Peyer's patch (tissue), 4 donors: ENCODE results near the gene ANGPTL4. TPM values are rescaled to one million over a fixed set of nuclear protein-coding genes. Genes with fewer than 3 reads are reported as not detected.

Source experiments
- DNase-seq, 3 donors: peaks; one replicate each; pipeline ENCODE4 v3.0.0-alpha.2; 2017 to 2019
- H3K27ac ChIP-seq, 4 donors: fragments of 200-600 bp; sonication (generic); one replicate each; pipeline ENCODE4 v1.5.1; 2016 to 2019
- H3K27me3 ChIP-seq, 2 donors: fragments of 200-600 bp; sonication (generic); one replicate each; pipeline ENCODE4 v1.5.1; 2019
- H3K36me3 ChIP-seq, 3 donors: fragments of 200-600 bp; sonication (generic); one replicate each; pipeline ENCODE4 v1.5.1; 2016 to 2019
- H3K4me1 ChIP-seq, 4 donors: fragments of 200-600 bp; sonication (generic); one replicate each; pipeline ENCODE4 v1.5.1; 2016 to 2019
- H3K4me3 ChIP-seq, 4 donors: fragments of 200-600 bp; sonication (generic); 1 replicate in 3 of 4; 2 replicates in 1 of 4; pipeline ENCODE4 v1.5.1; 2016 to 2019; ENCODE audit warnings: mild to moderate bottlenecking in 1 of 4
- H3K9me3 ChIP-seq, 4 donors: fragments of 200-600 bp; sonication (generic); one replicate each; pipeline ENCODE4 v1.5.1; 2016 to 2019; ENCODE audit warnings: mild to moderate bottlenecking in 1 of 4
- POLR2A ChIP-seq, 2 donors: fragments of 450-650 bp; IDR thresholded peaks; one replicate each; pipeline ENCODE4 v1.5.1; 2017; ENCODE audit warnings: antibody characterized with exemption in 2 of 2, mild to moderate bottlenecking in 2 of 2, moderate library complexity in 2 of 2
- total RNA-seq, 4 donors: library from RNA; depleted of rRNA; stranded (reverse); fragments of >200 nt; gene quantifications; one replicate each; pipeline ENCODE4 v1.1.0, GENCODE V29; 2016
- TF ChIP-seq, protein P1 (sequence below), 6 experiments: fragments of 450-650 bp in 4 of 6; fragments of 200-600 bp in 2 of 6; sonication (generic) in 1 of 6; IDR thresholded peaks; one replicate each; pipeline ENCODE4 v1.5.1; 2017 to 2019; ENCODE audit warnings: antibody characterized with exemption in 6 of 6, mild to moderate bottlenecking in 3 of 6, moderate library complexity in 1 of 6

The ANGPTL4 gene
- total RNA-seq, 4 donors from 2014 or later = 22.6 to 82.1 (median 29.9) TPM

DNA sequence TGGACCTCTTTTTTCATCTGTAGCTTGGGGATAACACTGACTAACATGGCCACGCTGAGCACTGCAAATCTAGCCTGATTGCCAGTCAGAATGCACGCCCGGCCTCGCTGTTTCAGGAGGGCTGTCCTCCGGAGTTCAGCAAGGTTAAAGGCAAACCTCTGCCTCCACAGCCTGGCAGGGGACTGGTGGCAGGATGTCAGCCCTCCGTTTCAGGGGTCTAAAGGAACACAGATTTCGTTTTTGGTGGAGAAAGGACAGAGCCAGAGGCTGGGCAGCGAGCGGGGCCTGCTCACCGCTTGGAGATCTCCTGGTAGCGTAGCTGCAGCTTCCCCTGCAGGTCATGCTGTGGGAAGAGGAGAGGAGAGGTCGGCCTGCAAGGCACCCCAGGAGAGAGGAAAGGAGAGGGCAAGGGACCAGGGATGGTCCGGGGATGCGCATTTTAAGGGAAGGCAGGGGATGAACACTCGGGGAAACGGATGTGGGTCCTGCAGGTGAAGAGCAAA lies 43.3 kb upstream of the ANGPTL4 start:
- Histone ChIP-seq H3K9me3 (no peaks in the 10 kb centered on the region), H3K4me3 (peak overlapping the region; percentile 67 to 99 (median 75)), H3K36me3 (peaks cover 0 to 16% (median 0%) of the 10 kb centered on the region in 3 donors), H3K4me1 (peaks cover 3 to 33% (median 16%) of the 10 kb centered on the region in 4 donors), H3K27me3 (no peaks in the 10 kb centered on the region), H3K27ac (peak overlapping the region; percentile 85 to 94 (median 92))
- peak in 1 of 3 donors; percentile 60 for DNase-seq
- TF ChIP-seq, protein P1, sequence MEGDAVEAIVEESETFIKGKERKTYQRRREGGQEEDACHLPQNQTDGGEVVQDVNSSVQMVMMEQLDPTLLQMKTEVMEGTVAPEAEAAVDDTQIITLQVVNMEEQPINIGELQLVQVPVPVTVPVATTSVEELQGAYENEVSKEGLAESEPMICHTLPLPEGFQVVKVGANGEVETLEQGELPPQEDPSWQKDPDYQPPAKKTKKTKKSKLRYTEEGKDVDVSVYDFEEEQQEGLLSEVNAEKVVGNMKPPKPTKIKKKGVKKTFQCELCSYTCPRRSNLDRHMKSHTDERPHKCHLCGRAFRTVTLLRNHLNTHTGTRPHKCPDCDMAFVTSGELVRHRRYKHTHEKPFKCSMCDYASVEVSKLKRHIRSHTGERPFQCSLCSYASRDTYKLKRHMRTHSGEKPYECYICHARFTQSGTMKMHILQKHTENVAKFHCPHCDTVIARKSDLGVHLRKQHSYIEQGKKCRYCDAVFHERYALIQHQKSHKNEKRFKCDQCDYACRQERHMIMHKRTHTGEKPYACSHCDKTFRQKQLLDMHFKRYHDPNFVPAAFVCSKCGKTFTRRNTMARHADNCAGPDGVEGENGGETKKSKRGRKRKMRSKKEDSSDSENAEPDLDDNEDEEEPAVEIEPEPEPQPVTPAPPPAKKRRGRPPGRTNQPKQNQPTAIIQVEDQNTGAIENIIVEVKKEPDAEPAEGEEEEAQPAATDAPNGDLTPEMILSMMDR (IDR thresholded peaks at IDR 0.05) = no peak
- no peak for TF ChIP-seq POLR2A (IDR thresholded peaks at IDR 0.05)

DNA sequence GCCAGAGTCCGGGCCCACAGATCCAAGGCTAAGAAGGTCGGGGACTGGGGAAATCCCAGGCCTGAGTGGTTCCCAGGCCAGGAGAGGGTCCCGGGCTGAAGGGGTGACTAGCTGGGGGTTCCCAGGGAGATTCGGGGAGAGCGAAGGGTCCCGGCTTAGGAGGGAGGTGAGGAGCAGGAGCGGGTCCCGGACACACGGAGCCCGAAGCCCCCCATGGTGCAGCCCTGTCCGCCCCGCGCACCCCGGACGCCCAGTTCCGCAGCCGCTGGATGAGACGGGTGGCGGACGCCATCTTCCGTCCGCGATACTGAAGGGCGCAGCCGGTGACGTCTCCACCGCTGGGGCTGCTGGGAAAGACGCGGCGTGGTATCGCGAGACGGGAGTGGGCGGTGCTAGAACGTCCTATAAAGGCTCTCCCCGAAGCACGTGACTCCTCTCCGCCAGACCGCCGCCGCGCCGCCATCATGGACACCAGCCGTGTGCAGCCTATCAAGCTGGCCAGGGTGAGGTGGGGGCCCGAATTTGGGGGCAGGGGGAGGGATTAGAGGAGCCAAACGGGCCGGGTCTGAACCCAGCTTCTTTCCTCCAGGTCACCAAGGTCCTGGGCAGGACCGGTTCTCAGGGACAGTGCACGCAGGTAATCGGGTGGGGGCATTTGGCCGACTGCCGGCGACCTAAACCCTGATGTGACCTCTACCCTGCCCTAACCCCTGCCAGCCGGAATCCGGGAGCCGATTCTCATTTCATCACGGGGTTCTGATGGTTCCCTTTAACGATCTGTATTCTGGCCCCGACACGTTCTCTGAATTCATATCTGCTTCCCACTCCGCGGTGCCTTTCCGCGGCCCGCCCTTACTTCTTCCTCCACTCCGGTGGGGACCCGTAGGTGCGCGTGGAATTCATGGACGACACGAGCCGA lies 42.6 kb upstream of the ANGPTL4 start, which contains the start of the genes NDUFA7 and RPS28:
Gene NDUFA7, minus strand, starts transcription at position 309 of the 919 bp plus-strand sequence. Its CDS starts 17 bp downstream, at position 292.
Gene RPS28, plus strand, starts transcription at position 430 of the 919 bp plus-strand sequence. Its CDS starts 35 bp downstream, at position 465.
- Histone ChIP-seq H3K36me3 (peaks cover 0 to 15% (median 0%) of the 10 kb centered on the region in 3 donors), H3K9me3 (no peaks in the 10 kb centered on the region), H3K4me3 (peak within 1 kb of the TSS; percentile 67 to 99 (median 75)), H3K4me1 (peaks cover 3 to 33% (median 16%) of the 10 kb centered on the region in 4 donors), H3K27me3 (no peaks in the 10 kb centered on the region), H3K27ac (peak within 1 kb of the TSS; percentile 85 to 94 (median 92))
- peak; percentile 97 to 99 (median 98) for DNase-seq
- TF ChIP-seq, protein P1 (IDR thresholded peaks at IDR 0.05) = peak; percentile 31 to 60 (median 42)
- peak; percentile 92 to 97 for TF ChIP-seq POLR2A (IDR thresholded peaks at IDR 0.05)

DNA sequence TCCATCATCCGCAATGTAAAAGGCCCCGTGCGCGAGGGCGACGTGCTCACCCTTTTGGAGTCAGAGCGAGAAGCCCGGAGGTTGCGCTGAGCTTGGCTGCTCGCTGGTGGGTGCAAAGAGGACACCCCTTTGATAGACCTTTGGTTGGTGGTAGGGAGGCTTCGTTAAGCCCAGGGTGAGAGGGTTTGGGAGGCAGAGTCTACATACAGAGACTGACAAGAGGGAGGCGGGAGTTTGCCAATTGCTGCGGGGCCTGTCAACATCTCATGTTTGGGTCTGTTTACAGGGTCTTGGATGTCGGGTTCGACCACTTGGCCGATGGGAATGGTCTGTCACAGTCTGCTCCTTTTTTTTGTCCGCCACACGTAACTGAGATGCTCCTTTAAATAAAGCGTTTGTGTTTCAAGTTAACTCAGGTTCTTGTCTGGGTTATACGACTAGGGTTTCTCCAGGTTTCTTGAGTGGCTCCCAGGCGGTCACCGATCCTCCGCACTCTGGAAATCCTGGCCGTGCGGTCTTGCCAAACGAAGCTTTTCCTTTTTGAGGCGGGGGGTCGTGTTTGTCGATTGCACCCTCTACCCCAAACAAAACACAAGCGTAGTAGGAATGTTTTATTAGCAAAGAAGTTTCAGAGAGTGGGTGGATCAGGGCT lies 41.8 kb upstream of the ANGPTL4 start:
- Histone ChIP-seq H3K27ac (peak overlapping the region; percentile 85 to 94 (median 92)), H3K36me3 (peaks cover 0 to 15% (median 0%) of the 10 kb centered on the region in 3 donors), H3K4me3 (peak overlapping the region; percentile 67 to 99 (median 75)), H3K27me3 (no peaks in the 10 kb centered on the region), H3K9me3 (no peaks in the 10 kb centered on the region), H3K4me1 (peaks cover 3 to 33% (median 16%) of the 10 kb centered on the region in 4 donors)
- TF ChIP-seq, protein P1 (IDR thresholded peaks at IDR 0.05) = no peak
- no peak for TF ChIP-seq POLR2A (IDR thresholded peaks at IDR 0.05)
- DNase-seq = no peak

DNA sequence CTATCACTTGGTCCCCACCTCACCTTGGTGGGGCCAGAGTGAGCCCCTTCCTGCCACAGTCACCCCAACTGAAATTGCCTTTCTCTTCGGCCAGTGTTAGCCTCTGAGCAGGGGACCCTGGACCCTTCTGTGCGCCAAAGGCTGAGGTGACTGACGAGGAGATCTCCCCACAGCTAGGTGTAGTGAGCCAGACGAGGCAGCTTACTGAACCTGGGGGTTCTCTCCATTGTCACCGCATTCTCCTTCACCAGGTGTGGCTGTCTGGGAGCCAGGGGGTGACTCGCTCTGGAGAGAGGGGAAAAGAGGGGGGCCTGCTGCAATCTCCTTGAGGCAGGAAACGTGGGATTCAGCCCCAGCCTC lies 41.3 kb upstream of the ANGPTL4 start:
- Histone ChIP-seq H3K4me1 (peaks cover 3 to 33% (median 16%) of the 10 kb centered on the region in 4 donors), H3K27ac (peak overlapping the region in 1 of 4 donors; percentile 5)

DNA sequence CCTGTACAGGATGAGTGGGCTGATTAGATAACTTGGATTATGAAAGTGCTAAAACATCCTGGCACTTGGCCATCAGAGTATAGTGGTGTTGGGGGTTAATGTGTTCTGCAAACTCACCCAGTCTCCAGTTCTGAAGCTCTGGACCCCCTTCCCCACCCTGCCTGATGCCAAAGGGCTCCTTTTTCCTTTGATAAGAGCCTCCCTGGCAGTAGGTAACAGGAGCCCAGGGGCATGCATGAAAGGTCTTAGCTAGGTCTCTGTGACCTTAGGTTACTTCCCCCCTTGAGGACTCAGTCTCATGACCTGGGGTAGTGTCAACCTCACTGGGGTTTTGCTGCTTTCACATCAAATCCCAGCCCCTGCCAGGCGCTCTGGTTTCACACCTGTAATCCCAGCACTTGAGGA lies 40.2 kb upstream of the ANGPTL4 start:
- TF ChIP-seq POLR2A (IDR thresholded peaks at IDR 0.05) = no peak
- TF ChIP-seq, protein P1 (IDR thresholded peaks at IDR 0.05) = no peak
- DNase-seq = no peak
- H3K27me3 ChIP-seq = no peaks in the 10 kb centered on the region
- H3K36me3 ChIP-seq = peaks cover 0 to 15% (median 0%) of the 10 kb centered on the region in 3 donors
- no peak overlapping the region for H3K4me3 ChIP-seq
- H3K9me3 ChIP-seq = no peaks in the 10 kb centered on the region
- peaks cover 3 to 33% (median 16%) of the 10 kb centered on the region in 4 donors for H3K4me1 ChIP-seq
- H3K27ac ChIP-seq = no peak overlapping the region

More for the DNA sequence above, 41.3 kb upstream of the ANGPTL4 start:
- no peak for TF ChIP-seq POLR2A (IDR thresholded peaks at IDR 0.05)
- Histone ChIP-seq H3K4me3 (peak overlapping the region; percentile 67 to 99 (median 75)), H3K36me3 (peaks cover 0 to 15% (median 0%) of the 10 kb centered on the region in 3 donors), H3K27me3 (no peaks in the 10 kb centered on the region), H3K9me3 (no peaks in the 10 kb centered on the region)
- no peak for DNase-seq
